ENCODE data around the gene ATP13A5. TPM values are rescaled to one million over a fixed set of nuclear protein-coding genes. Genes with fewer than 3 reads are reported as not detected.

ATP13A5 gene
- total RNA-seq, 2 donors from 2014 or later: not detected

DNA sequence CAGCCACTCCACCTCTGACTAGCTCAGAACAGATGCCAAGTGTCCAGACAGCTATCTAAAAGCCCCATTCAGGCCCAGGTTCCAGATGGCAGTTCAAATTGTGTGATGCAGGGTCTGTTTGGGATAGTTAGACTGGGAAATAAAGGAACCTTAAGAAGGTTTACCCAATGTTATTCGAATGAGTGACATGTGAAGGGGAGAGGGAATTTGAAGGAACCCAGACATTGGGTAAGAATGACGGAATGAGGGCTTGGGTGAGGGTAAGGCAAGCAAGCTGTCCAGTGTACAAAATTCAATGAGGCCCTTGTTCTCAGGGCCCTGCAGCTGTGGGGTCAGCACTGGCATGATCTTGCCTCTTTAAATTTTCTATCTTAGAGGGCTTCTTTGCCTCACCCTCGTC is 34.1 kb downstream of the ATP13A5 start:
- H3K4me1 ChIP-seq (replicated peaks): no peaks in the 10 kb centered on the region
- H3K27me3 ChIP-seq (replicated peaks; ENCODE audit: insufficient read depth): no peaks in the 10 kb centered on the region
- TF ChIP-seq POLR2A (IDR thresholded peaks at IDR 0.05) (no peak), POLR2AphosphoS5 (IDR thresholded peaks at IDR 0.05) (no peak)
- TF ChIP-seq, protein P1, sequence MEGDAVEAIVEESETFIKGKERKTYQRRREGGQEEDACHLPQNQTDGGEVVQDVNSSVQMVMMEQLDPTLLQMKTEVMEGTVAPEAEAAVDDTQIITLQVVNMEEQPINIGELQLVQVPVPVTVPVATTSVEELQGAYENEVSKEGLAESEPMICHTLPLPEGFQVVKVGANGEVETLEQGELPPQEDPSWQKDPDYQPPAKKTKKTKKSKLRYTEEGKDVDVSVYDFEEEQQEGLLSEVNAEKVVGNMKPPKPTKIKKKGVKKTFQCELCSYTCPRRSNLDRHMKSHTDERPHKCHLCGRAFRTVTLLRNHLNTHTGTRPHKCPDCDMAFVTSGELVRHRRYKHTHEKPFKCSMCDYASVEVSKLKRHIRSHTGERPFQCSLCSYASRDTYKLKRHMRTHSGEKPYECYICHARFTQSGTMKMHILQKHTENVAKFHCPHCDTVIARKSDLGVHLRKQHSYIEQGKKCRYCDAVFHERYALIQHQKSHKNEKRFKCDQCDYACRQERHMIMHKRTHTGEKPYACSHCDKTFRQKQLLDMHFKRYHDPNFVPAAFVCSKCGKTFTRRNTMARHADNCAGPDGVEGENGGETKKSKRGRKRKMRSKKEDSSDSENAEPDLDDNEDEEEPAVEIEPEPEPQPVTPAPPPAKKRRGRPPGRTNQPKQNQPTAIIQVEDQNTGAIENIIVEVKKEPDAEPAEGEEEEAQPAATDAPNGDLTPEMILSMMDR (IDR thresholded peaks at IDR 0.05): no peak
- H3K9me3 ChIP-seq: no peaks in the 10 kb centered on the region
- intact Hi-C loops (cut with DNase I): no loop called here
- DNase-seq (ENCODE audit: low spot score): no peak
- H3K4me3 ChIP-seq: no peak overlapping the region
- no peak overlapping the region for H3K27ac ChIP-seq
- no peaks in the 10 kb centered on the region for H3K36me3 ChIP-seq
- WGBS: 61% methylated on average over 3 of the region's 3 CpGs

DNA sequence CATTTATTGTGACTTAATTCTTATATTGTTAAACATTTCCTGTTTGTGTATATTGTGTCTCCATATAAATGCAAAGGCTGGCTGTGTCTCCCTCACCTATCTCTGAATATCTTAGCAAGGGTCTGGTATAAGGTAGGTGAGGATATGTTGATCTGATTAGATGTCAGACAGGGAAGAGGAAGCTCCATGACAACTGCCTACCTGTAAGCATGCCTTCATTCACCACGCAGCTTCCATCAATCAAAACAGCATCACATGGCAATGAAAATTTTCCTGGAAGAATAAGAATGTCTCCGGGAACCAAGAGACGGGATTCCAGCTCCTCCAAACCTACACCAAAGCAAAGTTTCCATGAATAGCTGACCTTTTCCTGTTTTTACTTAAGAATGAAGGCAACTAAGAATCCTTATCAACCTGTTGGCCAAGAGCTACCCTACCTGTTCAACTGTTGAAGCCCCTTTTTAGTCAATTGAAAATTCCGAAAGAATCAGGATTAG is 34.8 kb downstream of the ATP13A5 start:
- H3K4me3 ChIP-seq: no peak overlapping the region
- 93% methylated on average over 4 of the region's 4 CpGs for WGBS
- no peak for DNase-seq (ENCODE audit: low spot score)
- H3K9me3 ChIP-seq: no peaks in the 10 kb centered on the region
- H3K27ac ChIP-seq: no peak overlapping the region
- H3K36me3 ChIP-seq: no peaks in the 10 kb centered on the region
- intact Hi-C loops (cut with DNase I): no loop called here
- no peaks in the 10 kb centered on the region for H3K4me1 ChIP-seq (replicated peaks)
- H3K27me3 ChIP-seq (replicated peaks; ENCODE audit: insufficient read depth): no peaks in the 10 kb centered on the region
- no peak for TF ChIP-seq POLR2AphosphoS5 (IDR thresholded peaks at IDR 0.05)
- no peak for TF ChIP-seq POLR2A (IDR thresholded peaks at IDR 0.05)
- TF ChIP-seq, protein P1 (IDR thresholded peaks at IDR 0.05): no peak

DNA sequence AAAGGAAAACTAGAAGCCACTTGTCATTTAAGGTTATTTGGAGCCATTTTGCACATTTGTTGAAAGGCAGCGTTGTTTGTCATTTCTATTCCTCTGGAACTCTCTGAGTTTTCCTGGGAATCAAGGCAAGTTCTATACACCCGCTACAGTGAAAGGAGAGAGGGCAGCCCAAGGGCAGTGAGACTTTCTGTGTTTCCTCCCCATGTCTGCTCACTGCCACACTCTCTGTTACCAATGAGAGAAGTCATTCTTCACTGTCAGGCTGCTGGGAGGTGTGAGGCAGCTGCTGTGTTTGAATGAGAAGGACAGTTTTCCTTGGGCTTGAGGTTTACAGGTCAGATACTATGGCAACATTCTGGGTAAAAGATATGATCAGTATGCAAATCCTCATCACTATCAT is 36.0 kb downstream of the ATP13A5 start:
- Histone ChIP-seq H3K27ac (no peak overlapping the region), H3K36me3 (no peaks in the 10 kb centered on the region), H3K4me3 (no peak overlapping the region), H3K9me3 (no peaks in the 10 kb centered on the region), H3K4me1 (replicated peaks) (no peaks in the 10 kb centered on the region), H3K27me3 (replicated peaks; ENCODE audit: insufficient read depth) (no peaks in the 10 kb centered on the region)
- no peak for TF ChIP-seq POLR2AphosphoS5 (IDR thresholded peaks at IDR 0.05)
- TF ChIP-seq, protein P1 (IDR thresholded peaks at IDR 0.05): no peak
- no peak for TF ChIP-seq POLR2A (IDR thresholded peaks at IDR 0.05)
- no peak for DNase-seq (ENCODE audit: low spot score)
- intact Hi-C loops (cut with DNase I): no loop called here
- 77% methylated on average over 2 of the region's 2 CpGs for WGBS

DNA sequence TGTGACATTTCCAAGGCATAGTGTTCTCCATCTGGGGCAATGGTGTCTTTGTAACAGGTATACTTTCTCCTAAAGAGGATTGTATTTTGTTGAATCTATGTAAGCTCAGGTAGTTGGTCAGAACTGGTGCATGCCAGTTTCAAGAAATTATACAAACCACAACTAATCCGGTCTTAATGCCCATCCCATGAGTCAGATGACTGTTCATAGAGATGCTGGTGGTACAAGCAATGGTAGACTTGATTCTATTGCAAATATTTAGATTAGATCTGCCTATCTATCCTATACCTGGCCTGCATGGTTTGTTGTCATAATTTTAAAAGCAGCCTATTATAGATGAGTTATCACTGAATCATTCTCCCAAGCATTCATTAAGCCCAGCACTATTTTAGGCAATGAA is 43.5 kb downstream of the ATP13A5 start:
- WGBS: 79% methylated on average over 1 of the region's 1 CpG
- no peak overlapping the region for H3K4me3 ChIP-seq
- TF ChIP-seq, protein P1 (IDR thresholded peaks at IDR 0.05): no peak
- TF ChIP-seq POLR2A (IDR thresholded peaks at IDR 0.05): no peak
- TF ChIP-seq POLR2AphosphoS5 (IDR thresholded peaks at IDR 0.05): no peak
- H3K27me3 ChIP-seq (replicated peaks; ENCODE audit: insufficient read depth): no peaks in the 10 kb centered on the region
- no peaks in the 10 kb centered on the region for H3K9me3 ChIP-seq
- H3K27ac ChIP-seq: no peak overlapping the region
- intact Hi-C loops (cut with DNase I): no loop called here
- no peak for DNase-seq (ENCODE audit: low spot score)
- no peaks in the 10 kb centered on the region for H3K36me3 ChIP-seq
- H3K4me1 ChIP-seq (replicated peaks): no peaks in the 10 kb centered on the region

DNA sequence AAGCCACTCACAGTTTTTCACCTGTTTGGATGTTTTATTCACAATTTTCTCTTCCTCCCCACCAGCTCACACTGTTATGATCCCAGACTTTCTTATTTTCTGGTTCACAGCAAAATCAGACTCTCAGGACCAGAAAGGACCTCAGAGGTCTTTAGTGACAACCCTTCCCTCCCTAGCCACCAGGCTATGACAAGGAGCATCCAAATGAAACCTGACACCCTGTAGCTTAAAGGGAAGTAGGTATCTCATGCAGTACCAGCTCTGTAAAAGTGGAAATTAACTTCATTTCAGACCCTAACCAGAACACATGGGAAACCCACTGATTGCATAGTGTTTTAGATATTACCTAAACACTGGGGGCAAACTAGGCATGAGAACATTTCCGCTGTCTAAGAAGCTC is 45.3 kb downstream of the ATP13A5 start:
- Histone ChIP-seq H3K4me1 (replicated peaks) (no peaks in the 10 kb centered on the region), H3K9me3 (no peaks in the 10 kb centered on the region), H3K36me3 (no peaks in the 10 kb centered on the region), H3K27me3 (replicated peaks; ENCODE audit: insufficient read depth) (no peaks in the 10 kb centered on the region), H3K4me3 (no peak overlapping the region), H3K27ac (no peak overlapping the region)
- TF ChIP-seq, protein P1 (IDR thresholded peaks at IDR 0.05): no peak
- TF ChIP-seq POLR2AphosphoS5 (IDR thresholded peaks at IDR 0.05) (no peak), POLR2A (IDR thresholded peaks at IDR 0.05) (no peak)
- intact Hi-C loops (cut with DNase I): no loop called here
- DNase-seq (ENCODE audit: low spot score): no peak
- WGBS: 94% methylated on average over 1 of the region's 1 CpG
